Measurements from ENCODE around the gene THBS3.
"Not testable (repeated sequence)": the region's sequence is repeated elsewhere in the genome, so short reads cannot be mapped to it uniquely, and the experiment has no call there.

THBS3 gene

DNA sequence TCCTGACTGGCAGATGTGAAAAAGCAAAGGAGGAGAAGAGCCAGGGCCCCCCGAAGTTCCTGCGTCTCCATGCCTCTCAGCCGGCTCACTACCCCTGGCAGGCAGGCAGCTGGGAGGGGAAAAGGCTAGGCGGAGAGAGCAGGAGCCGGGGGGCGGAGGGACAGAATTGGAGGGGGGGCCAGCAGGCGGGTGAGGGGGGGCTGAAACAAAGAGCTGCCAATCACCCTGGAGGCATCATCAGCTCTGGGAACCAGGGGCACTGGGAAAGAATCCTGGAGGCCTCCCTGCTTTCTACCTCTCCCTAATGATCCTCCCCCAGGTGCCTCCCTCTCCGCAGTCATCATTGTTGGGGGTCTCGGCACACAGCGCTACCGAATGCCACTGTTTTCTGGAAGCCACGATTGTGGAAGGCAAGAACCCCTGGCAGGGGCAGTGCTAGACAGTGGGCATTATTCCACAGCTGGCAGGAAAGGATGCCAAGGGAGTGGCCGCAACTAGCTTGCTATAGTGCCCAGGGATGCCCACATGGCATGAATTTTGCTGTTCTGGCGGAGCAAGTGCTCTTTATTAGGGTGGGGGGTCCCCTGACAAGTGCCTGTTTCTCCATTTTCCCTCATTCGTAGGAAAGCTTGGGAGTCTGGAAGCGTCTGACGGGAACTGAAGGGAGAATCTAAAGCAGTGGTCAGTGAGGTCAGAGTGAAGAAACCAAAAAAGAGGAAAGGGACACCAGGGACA, at the start of gene THBS3:
TSS of gene THBS3 (minus strand) at position 92 of the 735 bp plus-strand sequence. CDS start at position 71, 21 bp downstream.
- FAIRE-seq (no peak), DNase-seq (ENCODE audit: low spot score) (peak; percentile 32)

DNA sequence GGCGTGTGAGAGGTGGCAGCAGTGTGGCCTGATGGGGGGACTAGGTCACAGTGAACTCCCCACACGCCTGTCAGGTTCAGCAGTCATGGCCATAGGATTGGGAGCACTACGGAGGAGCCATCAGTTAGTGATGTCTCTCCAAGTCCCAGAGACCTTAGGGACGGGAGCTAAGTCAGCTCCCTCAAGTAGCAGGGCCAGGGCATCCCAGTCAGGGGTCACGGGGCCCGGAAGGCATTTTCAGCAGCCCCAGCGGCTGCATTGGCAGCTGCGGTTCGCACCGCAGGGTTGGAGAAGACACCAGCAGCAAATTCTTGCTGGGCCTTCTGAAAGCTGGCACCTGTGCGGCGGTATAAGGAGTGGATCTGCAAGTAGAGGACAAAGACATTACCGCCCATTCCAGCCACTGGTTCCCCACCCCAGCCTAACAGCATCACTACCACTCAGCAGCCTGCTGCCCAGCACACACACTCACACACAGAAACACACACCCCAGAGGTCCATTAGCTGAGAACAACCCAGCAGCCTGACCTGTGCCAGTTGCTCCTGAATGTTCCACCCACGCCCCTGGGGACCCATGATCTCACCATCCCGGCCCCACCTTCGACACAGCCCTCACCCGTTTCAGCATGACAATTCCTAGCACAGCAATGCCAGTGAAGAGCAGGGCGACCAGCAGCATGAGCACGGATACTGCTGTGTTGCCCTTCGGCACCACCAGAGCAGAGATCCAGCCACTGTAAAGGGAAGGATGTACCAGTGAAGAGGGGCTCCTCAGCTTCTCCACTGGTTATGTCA, 48.6 kb upstream of the THBS3 start:
- no peak for DNase-seq (ENCODE audit: low spot score)
- no peak for FAIRE-seq

DNA sequence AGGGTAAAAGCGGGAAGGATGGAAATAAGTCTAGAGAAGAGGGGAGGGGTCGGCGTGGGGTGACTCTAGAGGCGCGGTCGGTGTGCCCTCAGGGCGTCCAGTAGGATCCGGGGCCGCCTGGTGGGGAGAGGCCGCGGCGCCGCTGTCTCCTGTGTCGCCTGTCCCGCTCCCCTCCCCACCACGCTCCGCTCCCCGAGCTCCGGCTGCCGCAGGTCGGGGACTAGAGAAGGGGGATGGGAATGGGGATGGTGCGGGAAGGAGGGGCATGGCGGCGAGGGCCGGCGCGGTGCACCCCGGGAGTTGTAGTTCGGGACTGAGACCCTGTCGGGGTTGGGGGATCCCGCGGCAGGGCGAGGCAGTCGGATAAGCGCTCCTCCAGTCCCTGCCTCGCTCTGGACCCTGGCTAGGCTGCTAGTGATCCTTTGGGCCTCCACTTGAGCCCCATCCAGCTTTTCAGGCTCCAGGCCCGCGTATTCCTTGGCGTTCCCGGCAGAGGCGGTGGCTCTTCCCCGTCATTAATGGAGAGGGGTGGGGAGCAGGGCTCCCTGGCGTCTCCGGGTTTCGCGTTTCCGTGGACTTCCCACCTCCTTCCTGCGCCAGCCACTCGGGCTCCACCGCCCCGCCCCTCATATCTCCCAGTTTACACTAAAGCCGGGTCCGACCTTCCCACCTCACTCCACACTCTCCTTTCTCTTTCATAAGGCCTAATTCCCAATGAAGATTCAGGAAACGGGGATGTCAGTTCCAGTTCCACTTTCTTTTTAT, 47.7 kb upstream of the THBS3 start, which contains the start of gene ENTREP3:
TSS of gene ENTREP3 (minus strand) at position 241 of the 765 bp plus-strand sequence. CDS start 606 bp downstream, outside the sequence.
- peak; percentile 89 for DNase-seq (ENCODE audit: low spot score)
- no peak for FAIRE-seq

DNA sequence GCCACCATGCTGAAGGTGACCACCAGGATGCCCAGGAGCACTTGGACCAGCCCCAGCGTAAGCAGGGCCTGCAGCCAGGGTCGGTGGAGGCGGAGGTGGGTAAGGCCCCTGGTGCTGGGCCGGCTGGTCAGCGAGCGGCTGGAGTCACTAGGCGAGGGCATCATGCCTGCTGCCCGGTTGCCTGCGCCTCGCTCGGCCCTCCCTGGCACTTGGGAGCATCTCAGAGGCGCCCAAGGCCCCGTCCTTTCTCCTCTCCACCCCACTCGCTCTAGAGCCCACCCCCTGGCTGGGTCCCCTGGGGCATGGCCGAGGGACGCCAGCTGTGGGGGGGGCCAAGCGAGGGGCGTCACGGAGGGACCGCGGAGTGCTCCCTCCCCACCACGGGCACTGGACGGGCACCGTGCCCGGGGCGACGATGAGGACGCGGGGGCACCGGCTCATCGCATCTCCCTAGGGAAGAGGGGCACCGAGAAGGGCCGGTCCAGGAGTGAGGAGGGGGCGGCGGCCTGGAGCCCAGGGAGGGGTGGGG, 47.1 kb upstream of the THBS3 start:
- FAIRE-seq (no peak), DNase-seq (ENCODE audit: low spot score) (no peak)

DNA sequence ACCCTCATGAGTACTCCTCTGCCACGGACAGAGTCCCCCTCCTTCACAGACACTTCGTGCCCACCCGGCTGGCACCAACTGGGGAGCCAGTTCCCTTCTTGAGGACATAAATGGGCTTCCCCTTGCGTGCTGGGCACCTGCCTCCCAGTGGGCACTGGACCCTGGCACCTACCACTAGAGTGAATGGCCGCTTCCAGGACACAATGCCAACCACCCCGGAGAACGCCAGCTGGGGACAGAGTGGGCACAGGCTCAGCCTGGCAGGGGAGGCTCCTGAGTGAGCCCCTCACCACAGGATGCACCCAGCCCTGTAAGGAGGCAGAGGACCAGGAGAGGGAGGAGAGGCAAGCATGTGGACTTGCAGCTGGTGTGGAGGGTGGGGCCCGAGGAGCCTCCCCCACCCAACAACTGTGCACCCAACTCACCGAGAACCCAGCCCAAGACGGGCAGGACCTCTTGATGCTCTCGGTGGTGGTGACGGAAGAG, 46.6 kb upstream of the THBS3 start:
- DNase-seq (ENCODE audit: low spot score) (no peak), FAIRE-seq (no peak)

DNA sequence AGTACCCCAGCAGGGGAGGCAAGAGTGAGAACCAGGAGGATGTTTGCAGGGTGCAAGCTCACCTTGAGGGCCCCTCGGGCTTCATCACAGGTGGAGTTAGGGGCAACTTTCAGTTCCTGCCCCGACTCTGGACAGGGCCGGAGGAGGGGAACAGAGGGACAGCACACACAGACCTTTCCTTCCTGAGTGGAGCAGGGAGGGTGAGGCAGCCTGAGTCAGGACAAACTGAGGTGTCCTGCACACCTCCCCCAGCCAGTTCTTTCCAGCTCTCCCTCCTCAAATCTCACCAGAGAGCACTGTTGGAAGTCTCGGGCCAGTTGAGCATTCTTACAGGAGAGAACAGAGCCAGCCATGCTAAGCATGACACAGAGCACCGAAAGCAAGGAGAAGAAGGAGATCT, 46.1 kb upstream of the THBS3 start:
- FAIRE-seq (no peak), DNase-seq (ENCODE audit: low spot score) (no peak)

DNA sequence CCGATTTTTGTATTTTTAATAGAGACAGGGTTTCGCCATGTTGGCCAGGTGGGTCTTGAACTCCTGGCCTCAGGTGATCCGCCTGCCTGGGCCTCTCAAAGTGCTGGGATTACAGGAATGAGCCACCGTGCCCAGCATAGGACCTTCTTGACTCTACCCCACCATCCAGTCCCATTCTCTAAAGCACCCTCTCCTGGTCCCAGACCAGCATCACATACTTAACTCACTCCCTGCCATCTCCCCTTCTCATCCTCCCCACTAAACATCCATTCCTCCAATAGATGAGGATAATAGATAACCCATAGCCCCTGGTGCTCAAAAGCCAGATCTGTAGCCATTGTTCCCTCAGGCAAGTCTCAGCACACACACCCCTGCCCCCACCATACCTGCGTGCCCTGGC, 45.5 kb upstream of the THBS3 start:
- no peak for DNase-seq (ENCODE audit: low spot score)
- no peak for FAIRE-seq

DNA sequence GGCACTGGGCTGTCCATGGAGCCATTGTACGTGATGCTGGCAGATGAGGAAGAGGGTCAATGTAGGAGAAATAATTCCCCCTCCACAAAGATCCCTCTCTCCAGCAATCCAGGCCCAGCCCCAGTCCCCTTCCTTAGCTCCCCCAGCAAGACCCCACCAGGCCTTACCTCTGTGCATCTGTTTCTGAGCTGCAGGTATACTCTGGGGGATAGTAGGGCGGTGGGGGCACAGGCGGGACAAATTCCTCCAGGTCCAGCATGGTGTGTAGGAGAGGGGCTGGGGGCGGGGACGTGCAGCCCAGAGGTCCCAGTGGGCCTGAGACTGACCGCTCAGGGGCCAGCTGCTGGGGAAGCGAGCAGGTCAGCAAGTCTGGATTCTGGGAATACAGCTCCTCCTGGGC, 43.9 kb upstream of the THBS3 start:
- FAIRE-seq (no peak), DNase-seq (ENCODE audit: low spot score) (no peak)

DNA sequence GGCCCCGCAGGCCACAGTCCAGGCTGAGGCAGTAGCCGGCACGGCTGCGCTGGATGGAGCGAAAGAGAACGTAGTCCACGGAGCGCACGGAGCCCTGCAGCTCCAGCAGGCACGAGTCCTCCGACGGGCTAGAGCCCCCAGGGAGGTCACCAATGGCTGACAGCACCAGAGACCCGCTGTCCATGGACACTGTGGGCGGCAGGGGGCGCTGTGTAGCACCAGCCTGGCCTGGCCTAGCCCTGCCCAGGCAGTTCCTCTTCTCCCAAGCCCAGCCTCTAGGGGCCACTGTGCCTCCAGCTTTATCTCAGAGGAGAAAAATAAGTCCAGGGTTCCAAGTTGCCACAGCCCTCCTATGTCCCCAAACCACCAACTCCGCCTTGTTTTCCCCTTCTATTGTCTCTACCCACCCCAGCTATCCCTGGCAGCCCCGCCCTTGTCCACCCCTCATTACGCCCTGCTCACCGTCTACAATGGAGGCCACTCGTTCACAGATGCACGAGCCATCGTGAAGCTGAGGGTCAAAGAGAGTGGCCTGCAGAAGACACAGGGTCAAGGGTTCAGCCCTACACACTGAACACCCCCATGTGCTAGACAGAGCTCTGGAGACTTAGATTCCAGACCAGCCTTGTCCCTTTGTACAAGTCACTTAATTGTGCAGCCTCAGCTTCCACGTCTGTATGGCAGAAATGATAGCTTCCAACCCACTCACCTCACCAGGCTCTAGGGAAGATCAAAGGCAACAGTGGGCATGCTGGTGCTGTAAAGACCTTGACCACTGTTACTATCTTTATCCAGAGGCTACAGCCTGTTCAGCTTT, 43.1 kb upstream of the THBS3 start:
- FAIRE-seq (peak; percentile 82), DNase-seq (ENCODE audit: low spot score) (peak; percentile 94)

DNA sequence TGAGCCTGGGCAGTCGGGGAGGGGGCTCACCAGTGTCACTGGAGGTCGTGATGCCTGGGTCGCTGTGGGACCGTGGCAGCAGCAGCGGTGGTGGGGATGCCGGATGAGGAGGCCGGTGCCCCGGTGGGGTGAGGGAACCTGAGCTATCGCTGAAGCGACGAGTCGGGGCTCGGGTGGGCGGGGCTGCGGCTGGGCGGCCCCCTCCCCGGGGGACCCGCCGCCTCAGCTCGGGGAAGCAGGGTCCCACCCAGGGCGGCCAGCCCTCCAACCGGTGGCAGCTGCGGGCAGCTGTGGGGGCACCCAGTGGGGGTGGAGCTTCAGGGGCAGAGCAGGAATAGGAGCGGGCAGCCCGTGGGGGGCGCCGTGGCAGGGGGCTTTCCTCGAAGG, 42.5 kb upstream of the THBS3 start:
- DNase-seq (ENCODE audit: low spot score) (no peak), FAIRE-seq (no peak)

DNA sequence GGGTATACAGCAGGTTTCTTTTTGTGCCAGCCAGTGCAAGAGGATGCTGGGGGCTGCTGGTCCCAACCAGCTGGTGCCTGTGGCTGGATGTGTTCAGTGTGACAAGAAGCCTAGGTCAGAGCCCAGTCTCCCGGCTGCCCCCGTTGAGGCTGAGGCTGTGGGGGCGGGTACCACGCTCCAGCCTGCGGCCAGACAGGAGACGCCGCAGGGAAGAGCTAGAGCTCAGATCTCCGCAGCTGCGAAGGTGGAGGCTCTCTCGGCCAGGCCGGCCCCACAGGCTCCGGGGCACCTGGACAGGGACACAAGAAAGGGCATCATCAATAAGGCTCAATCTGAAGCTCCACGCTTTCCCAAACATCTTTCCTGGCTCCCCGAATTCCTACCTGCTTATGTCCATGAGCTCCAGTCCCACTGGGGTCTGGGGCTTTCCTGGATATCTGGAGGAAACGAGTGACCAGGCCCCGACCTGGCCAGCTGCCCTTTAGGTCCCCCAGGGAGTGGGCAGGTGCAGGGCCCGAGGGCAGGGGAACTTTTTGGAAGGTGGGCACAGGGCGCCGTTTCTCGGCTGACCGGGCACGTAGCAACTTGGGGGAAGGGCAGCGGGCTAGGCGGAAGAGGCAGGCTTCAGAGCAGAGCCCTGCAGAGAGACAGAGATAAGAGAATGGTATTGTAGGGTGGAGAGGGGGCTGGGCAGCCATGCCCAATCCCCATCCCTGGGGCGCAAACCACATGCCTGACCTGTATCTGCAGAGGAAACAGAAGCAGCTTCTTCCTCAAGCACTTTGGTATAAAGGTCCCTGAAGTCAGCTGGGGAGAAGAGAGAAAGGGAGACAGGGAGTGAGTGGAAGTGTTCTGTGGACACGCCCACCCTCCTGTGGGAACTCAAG, 40.2 kb upstream of the THBS3 start:
- FAIRE-seq (no peak), DNase-seq (ENCODE audit: low spot score) (no peak)

DNA sequence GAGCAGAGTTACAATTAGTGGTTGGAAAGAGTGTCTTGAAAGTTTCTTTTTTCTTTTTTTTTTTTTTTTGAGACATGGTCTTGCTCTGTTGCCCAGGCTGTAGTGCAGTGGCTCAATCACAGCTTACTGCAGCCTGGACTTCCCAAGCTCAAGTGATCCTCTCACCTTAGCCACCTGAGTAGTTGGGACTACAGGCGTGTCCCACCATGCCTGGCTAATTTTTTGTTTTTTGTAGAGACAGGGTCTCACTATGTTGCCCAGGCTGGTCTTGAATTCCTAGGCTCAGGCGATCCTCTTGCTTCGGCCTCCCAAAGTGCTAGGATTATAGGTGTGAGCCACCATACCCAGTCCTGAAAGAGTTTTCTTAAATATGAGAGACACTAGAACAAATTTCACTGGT, 39.1 kb upstream of the THBS3 start:
- not testable (repeated sequence) for FAIRE-seq; DNase-seq (ENCODE audit: low spot score)

DNA sequence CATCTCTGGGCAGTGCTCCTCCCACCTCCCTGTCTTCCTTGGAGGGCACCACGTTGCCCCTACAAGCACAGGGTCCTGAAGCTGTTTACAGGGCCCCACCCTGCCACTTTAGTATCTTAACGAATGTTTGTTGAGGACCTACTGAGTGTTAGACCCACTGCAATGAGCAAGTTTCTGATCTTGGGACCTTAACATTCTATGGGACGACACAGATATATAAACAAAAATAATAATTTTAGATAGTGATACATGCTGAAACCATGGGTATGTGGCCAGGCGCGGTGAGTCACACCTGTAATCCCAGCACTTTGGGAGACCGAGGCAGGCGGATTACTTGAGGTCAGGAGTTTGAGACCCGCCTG, 37.4 kb upstream of the THBS3 start:
- DNase-seq (ENCODE audit: low spot score), result no peak
- no peak for FAIRE-seq

DNA sequence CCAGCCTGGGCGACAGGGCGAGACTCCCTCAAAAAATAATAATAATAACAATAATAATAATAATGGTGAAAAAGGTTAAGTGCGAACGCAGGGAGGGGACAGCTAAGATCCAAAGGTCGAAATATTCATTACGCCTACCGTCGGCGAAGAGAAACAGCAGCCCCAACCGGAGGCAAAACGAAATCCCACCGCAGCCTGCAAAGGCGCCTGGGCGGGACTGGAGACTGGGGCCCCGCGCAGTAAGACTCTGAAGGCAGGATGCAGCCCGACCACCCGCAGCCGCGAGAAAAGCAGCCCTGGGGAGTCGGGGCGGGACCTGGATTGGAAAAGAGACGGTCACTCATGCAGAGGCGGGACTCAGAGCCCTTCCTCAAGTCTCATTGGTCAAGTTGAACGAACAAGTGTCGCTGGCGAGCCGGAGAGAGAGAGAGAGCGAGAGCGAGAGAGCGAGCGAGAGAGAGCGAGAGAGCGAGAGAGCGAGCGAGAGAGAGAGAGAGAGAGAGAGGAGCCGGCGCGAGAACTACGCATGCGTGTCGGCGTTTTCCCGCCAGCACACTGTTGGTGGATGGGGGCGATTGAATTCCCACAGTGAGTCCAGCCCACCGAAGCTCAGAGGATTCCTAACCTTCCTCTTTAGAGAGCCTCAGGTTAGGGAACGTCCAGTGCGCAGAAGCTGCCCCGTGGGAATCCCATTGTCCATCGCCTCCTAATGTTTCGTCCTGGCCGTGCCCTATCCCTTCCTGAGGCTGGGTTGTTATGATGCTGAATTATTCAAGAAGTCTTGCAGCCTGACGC, 36.9 kb upstream of the THBS3 start:
- FAIRE-seq (no peak), DNase-seq (ENCODE audit: low spot score) (peak; percentile 94)

DNA sequence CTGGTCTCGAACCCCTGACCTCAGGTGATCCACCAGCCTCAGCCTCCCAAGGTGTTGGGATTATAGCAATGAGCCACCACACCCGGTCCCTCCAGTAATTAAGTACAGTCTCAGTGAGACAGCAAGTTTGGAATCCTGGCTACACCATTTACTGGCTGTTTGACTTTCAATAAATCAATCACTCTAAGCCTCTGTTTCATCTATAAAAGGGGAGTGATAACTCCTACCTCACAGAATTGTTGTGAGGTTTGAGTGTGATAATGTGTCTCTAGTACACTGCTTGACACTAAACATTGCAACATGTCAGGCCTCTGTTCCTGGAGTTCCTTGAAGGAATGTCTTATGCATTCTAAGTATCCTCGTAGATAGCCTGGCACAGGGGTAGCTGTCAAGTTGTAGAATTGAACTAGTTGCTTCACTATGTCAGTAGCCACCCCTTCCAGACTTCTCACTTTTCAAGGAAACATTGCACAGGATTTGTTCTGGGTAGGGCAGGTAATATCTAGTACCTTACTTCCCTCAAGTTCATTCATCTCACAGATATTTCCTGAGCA, 35.2 kb upstream of the THBS3 start:
- no peak for FAIRE-seq

DNA sequence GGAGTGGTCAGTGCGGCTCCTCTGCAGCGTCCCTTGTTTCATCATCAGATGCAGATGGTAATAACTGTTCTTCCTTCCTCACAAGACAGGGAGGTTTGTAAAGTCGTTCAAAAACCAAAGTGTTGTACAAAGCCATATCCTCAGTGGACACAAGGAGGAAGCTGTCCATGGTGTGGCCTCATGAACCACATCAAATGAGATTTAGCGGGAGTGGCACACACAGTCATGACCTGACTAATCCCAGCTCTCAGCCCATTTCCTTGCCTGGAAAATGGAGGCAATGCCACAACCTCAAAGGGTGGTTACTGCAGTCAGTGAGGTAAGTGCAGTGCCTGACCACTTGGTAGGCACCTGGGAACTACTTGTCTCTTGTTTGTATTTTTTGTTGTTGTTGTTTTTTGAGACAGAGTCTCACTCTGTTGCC, 34.2 kb upstream of the THBS3 start:
- FAIRE-seq, result no peak
- no peak for DNase-seq (ENCODE audit: low spot score)

More for the DNA sequence above, 35.2 kb upstream of the THBS3 start:
- no peak for DNase-seq (ENCODE audit: low spot score)

DNA sequence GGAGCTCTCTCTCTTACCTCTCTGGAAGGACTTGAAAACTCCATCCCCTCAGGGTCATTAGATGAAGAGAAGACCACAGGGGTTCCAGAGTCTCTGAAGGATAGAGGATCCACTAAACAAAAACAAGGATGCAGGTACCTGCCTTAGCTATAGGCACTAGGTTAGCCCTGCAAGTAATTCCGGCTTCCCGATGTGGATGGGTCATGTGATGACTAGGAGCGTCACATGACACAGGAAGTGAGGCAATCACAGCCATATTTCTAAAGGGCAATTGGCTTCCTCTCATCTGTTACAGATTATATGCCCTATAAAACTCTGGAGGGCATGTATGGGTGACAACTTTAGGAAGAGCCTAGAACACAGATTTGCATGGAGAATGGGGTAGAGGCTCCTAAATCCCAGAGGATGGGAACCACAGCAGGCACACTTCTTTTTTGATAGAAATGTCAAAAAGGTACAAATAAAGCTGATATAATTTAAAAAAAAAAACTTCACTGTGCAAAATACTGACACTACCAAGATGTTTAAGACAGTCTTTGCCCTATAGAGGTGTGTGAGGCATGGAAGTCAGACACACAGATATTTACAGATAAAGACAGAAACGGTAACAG, 33.5 kb upstream of the THBS3 start:
- DNase-seq (ENCODE audit: low spot score) (peak; percentile 78), FAIRE-seq (no peak)

DNA sequence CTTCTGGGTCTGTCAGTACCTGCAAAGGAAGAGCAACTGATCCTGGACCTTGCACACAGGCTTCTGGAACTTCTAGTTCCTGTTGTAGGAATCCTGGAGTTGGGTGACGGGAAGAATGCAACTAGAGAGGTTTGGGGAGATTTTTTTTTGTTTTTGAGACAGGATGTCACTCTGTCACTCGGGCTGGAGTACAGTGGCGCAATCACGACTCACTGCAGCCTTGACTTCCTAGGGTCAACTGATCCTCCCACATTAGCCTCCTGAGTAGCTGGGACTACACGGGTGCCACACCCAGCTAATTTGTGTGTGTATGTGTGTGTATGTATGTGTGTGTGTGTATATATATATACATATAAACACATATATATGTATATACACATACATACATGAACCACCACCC, 28.8 kb upstream of the THBS3 start:
- no peak for DNase-seq (ENCODE audit: low spot score)
- no peak for FAIRE-seq

Measured in urothelium cell line (cell line).